ENCODE results near the gene DOP1A.

DOP1A gene

GRCh38 chr6:83138118-83138722, 70.7 kb downstream of the DOP1A start:
- TF ChIP-seq, protein P1, sequence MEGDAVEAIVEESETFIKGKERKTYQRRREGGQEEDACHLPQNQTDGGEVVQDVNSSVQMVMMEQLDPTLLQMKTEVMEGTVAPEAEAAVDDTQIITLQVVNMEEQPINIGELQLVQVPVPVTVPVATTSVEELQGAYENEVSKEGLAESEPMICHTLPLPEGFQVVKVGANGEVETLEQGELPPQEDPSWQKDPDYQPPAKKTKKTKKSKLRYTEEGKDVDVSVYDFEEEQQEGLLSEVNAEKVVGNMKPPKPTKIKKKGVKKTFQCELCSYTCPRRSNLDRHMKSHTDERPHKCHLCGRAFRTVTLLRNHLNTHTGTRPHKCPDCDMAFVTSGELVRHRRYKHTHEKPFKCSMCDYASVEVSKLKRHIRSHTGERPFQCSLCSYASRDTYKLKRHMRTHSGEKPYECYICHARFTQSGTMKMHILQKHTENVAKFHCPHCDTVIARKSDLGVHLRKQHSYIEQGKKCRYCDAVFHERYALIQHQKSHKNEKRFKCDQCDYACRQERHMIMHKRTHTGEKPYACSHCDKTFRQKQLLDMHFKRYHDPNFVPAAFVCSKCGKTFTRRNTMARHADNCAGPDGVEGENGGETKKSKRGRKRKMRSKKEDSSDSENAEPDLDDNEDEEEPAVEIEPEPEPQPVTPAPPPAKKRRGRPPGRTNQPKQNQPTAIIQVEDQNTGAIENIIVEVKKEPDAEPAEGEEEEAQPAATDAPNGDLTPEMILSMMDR (IDR thresholded peaks at IDR 0.05; ENCODE audit: insufficient read depth, low read depth, low read length, missing control alignments) = no peak
- DNase-seq (ENCODE audit: low read depth) = no peak
- no peak overlapping the region for H3K4me3 ChIP-seq (ENCODE audit: low read depth, low read length)

DNA sequence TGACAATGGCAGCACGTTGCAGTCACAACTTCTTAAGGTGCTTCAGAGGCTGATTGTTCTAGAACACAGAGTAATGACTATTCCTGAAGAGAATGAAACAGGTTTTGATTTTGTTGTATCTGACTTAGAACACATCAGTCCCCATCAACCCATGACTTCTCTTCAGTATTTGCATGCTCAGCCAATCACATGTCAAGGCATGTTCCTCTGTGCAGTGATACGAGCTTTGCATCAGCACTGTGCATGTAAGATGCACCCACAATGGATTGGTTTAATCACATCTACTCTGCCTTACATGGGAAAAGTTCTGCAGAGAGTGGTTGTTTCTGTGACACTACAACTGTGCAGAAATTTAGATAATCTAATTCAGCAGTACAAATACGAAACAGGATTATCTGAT, 71.3 kb downstream of the DOP1A start:
- TF ChIP-seq, protein P1 (IDR thresholded peaks at IDR 0.05; ENCODE audit: insufficient read depth, low read depth, low read length, missing control alignments) = no peak
- no peak for DNase-seq (ENCODE audit: low read depth)
- H3K4me3 ChIP-seq (ENCODE audit: low read depth, low read length) = no peak overlapping the region

GRCh38 chr6:83151114-83151513, 83.6 kb downstream of the DOP1A start:
- DNase-seq (ENCODE audit: low read depth) = no peak
- no peak overlapping the region for H3K4me3 ChIP-seq (ENCODE audit: low read depth, low read length)
- TF ChIP-seq, protein P1 (IDR thresholded peaks at IDR 0.05; ENCODE audit: insufficient read depth, low read depth, low read length, missing control alignments) = no peak

- TF ChIP-seq, protein P1 (IDR thresholded peaks at IDR 0.05; ENCODE audit: insufficient read depth, low read depth, low read length, missing control alignments) = no peak
- H3K4me3 ChIP-seq (ENCODE audit: low read depth, low read length) = no peak overlapping the region
- DNase-seq (ENCODE audit: low read depth) = no peak
Measured at GRCh38 chr6:83152913-83153312, 85.4 kb downstream of the DOP1A start.

- no peak overlapping the region for H3K4me3 ChIP-seq (ENCODE audit: low read depth, low read length)
- DNase-seq (ENCODE audit: low read depth) = no peak
- TF ChIP-seq, protein P1 (IDR thresholded peaks at IDR 0.05; ENCODE audit: insufficient read depth, low read depth, low read length, missing control alignments) = no peak
Measured at GRCh38 chr6:83153883-83154521, 86.5 kb downstream of the DOP1A start.

DNA sequence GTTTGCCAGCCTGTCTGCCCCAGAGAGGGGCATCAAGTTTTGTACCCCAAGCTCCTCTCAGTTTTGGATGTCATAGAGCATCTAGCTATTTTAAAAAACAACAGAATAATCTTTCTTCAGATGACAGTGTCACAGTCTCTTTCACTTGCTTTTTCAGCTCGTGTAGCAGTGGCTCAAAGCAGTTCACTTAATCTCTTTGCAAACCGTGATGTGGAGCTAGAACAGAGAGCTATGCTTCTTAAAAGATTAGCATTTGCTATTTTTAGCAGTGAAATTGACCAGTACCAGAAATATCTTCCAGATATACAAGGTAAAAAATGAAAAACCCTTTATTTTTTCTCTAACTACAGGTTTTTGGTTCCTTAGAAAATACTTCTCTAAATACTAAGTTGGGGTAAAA, 88.3 kb downstream of the DOP1A start:
- TF ChIP-seq, protein P1 (IDR thresholded peaks at IDR 0.05; ENCODE audit: insufficient read depth, low read depth, low read length, missing control alignments) = no peak
- DNase-seq (ENCODE audit: low read depth) = no peak
- H3K4me3 ChIP-seq (ENCODE audit: low read depth, low read length) = no peak overlapping the region

- TF ChIP-seq, protein P1 (IDR thresholded peaks at IDR 0.05; ENCODE audit: insufficient read depth, low read depth, low read length, missing control alignments) = no peak
- DNase-seq (ENCODE audit: low read depth) = no peak
- no peak overlapping the region for H3K4me3 ChIP-seq (ENCODE audit: low read depth, low read length)
Measured at GRCh38 chr6:83160167-83160566, 92.7 kb downstream of the DOP1A start.

Measured in GM12865 (cell line).